Measurements from ENCODE around the gene EIF4ENIF1.

The EIF4ENIF1 gene

DNA sequence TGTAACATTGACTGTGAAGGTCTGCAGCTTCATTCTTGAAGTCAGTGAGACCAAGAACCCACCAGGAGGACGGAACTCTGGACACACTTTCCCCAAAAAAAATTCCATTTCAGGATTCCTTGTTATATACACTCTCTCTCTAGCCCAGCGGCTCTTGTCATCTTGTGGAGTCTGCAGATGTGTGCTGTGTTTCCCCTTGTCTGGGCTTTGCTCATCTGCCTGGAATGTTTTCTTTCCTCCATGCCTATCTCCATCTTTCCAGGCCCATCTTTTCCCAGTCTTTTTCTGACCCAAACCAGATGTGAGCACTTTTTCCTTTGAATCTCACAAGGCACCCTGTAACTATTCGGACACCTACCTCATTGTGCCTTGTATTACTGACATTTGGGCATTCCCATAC is 95.3 kb downstream of the EIF4ENIF1 start:
- H3K4me3 ChIP-seq (ENCODE audit: low read depth, low read length), result no peak overlapping the region
- H3K27me3 ChIP-seq (ENCODE audit: control insufficient read depth, insufficient read depth, low read length), result no peaks in the 10 kb centered on the region
- no peaks in the 10 kb centered on the region for H3K9me3 ChIP-seq (ENCODE audit: control insufficient read depth, insufficient read depth, low read depth, low read length)
- peaks cover 5% of the 10 kb centered on the region for H3K4me1 ChIP-seq (ENCODE audit: control insufficient read depth, insufficient read depth, low read length)
- no peak overlapping the region for H3K9ac ChIP-seq (ENCODE audit: low read length)
- H3K36me3 ChIP-seq (ENCODE audit: control insufficient read depth, insufficient read depth, low read length), result no peaks in the 10 kb centered on the region
- no peak overlapping the region for H3K27ac ChIP-seq (ENCODE audit: low read depth, low read length)

GRCh38 chr22:31393893-31394292 is 95.7 kb downstream of the EIF4ENIF1 start:
- H3K36me3 ChIP-seq (ENCODE audit: control insufficient read depth, insufficient read depth, low read length), result no peaks in the 10 kb centered on the region
- H3K27me3 ChIP-seq (ENCODE audit: control insufficient read depth, insufficient read depth, low read length), result no peaks in the 10 kb centered on the region
- H3K4me3 ChIP-seq (ENCODE audit: low read depth, low read length), result no peak overlapping the region
- no peak overlapping the region for H3K9ac ChIP-seq (ENCODE audit: low read length)
- H3K27ac ChIP-seq (ENCODE audit: low read depth, low read length), result no peak overlapping the region
- H3K9me3 ChIP-seq (ENCODE audit: control insufficient read depth, insufficient read depth, low read depth, low read length), result no peaks in the 10 kb centered on the region
- peaks cover 3% of the 10 kb centered on the region for H3K4me1 ChIP-seq (ENCODE audit: control insufficient read depth, insufficient read depth, low read length)
